ENCODE data around the gene REN. TPM values are rescaled to one million over a fixed set of nuclear protein-coding genes. Genes with fewer than 3 reads are reported as not detected.

Gene REN
- total and polyA plus RNA-seq, 2 donors (not counting 3 experiments of a cell fraction or from before 2014, with no cell fraction given): 0.11 TPM; not detected in 1

DNA sequence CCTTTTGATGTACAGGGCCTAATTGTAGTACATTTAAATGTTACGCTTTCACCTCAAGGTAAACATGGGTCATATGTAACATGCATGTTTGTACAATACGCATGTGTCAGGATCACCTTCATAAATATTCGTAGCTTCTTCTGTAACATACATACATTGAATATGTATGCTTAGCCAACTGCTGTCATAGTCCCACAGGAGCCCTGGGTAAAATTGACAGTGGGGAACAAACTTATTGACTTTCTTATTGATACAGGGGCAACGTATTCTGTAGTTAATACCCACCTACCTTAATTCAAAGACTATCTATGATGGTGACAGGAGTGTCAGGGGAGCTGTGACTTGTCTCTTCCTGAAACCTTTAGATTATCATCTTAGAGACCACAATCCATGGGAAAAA lies 3.7 kb upstream of the REN start:
- Histone ChIP-seq H4K20me1 (replicated peaks; ENCODE audit: control insufficient read depth, extremely low read depth, insufficient read depth, low read length) (no peaks in the 10 kb centered on the region), H3K27me3 (ENCODE audit: control insufficient read depth in 2 of 2, insufficient read depth in 2 of 2, low read length in 2 of 2) (no peaks in the 10 kb centered on the region), H3K36me3 (ENCODE audit: control insufficient read depth in 2 of 2, extremely low read depth in 1 of 2, insufficient read depth in 2 of 2, low read length in 2 of 2) (no peaks in the 10 kb centered on the region), H3K9me3 (replicated peaks; ENCODE audit: control insufficient read depth, insufficient read depth, low read length) (peaks cover 3% of the 10 kb centered on the region), H3K79me2 (ENCODE audit: control insufficient read depth, insufficient read depth, low read length) (no peaks in the 10 kb centered on the region), H3K9ac (replicated peaks; ENCODE audit: extremely low read depth, insufficient read depth, low read length) (no peak overlapping the region), H3K4me2 (ENCODE audit: insufficient read depth, low read length) (no peak overlapping the region), H3K9me1 (replicated peaks; ENCODE audit: control insufficient read depth, extremely low read depth, insufficient read depth, low read length) (no peaks in the 10 kb centered on the region), H3K4me1 (ENCODE audit: control insufficient read depth, extremely low read depth, insufficient read depth, low read length) (peaks cover 17% of the 10 kb centered on the region), H3K4me3 (replicated peaks in 1 of 3; ENCODE audit: insufficient read depth in 1 of 3, low read depth in 1 of 3, low read length in 3 of 3) (no peak overlapping the region), H3K27ac (ENCODE audit: insufficient read depth, low read depth, low read length) (no peak overlapping the region), H2AFZ (ENCODE audit: low read depth, low read length) (no peak overlapping the region)
- ChIA-PET POLR2A (no interaction called here), CTCF (interaction anchor here (0.5 to 26.7 kb wide), 5 partner anchors 10 to 229 kb away, joined by 3 to 770 read pairs (median 3); no protein-coding TSS in a partner anchor)
- dilution Hi-C loops (cut with MboI; ENCODE audit: extremely low pct_ligation_motif_present, low sequenced_read_pairs): loop anchor here (25.0 kb wide), 1 partner anchor 167 kb away; no protein-coding TSS in a partner anchor
- BruUV-seq (replicated peaks): no TSS peak
- intact Hi-C loops (cut with micrococcal nuclease): no loop called here
- no peak for TF ChIP-seq CTCF (IDR thresholded peaks at IDR 0.05; ENCODE audit: extremely low read depth in 1 of 2, insufficient read depth in 1 of 2, low read depth in 1 of 2, low read length in 2 of 2)
- TF ChIP-seq JUN (IDR thresholded peaks at IDR 0.05; ENCODE audit: borderline replicate concordance, insufficient read depth, insufficient read length, low read depth): no peak
- no peak for TF ChIP-seq MYC (IDR thresholded peaks at IDR 0.05; ENCODE audit: low read depth, low read length)
- TF ChIP-seq FOS (IDR thresholded peaks at IDR 0.05; ENCODE audit: borderline replicate concordance, insufficient read depth, low read length): no peak
- TF ChIP-seq EZH2 (IDR thresholded peaks at IDR 0.05; ENCODE audit: borderline replicate concordance, low read depth, low read length, severe bottlenecking): no peak
- FAIRE-seq: no peak
- DNase-seq (ENCODE audit: low read depth, low spot score): no peak

- ChIA-PET CTCF (interaction anchor here (0.8 to 26.7 kb wide), 7 partner anchors 9 to 231 kb away, joined by 3 to 770 read pairs (median 5); partner anchors contain the start of gene GOLT1A), POLR2A (no interaction called here)
- no peaks in the 10 kb centered on the region for H3K9me1 ChIP-seq (replicated peaks; ENCODE audit: control insufficient read depth, extremely low read depth, insufficient read depth, low read length)
- BruUV-seq (replicated peaks): no TSS peak
- H3K9ac ChIP-seq (replicated peaks; ENCODE audit: extremely low read depth, insufficient read depth, low read length): no peak overlapping the region
- no peak overlapping the region for H3K27ac ChIP-seq (ENCODE audit: insufficient read depth, low read depth, low read length)
- peak; percentile 21 for FAIRE-seq
- intact Hi-C loops (cut with micrococcal nuclease) (loop anchor here (1.0 kb wide), 1 partner anchor 32 kb away; no protein-coding TSS in a partner anchor), dilution Hi-C loops (cut with MboI; ENCODE audit: extremely low pct_ligation_motif_present, low sequenced_read_pairs) (loop anchor here (25.0 kb wide), 1 partner anchor 170 kb away; no protein-coding TSS in a partner anchor)
- H3K9me3 ChIP-seq (replicated peaks; ENCODE audit: control insufficient read depth, insufficient read depth, low read length): peaks cover 3% of the 10 kb centered on the region
- no peak for TF ChIP-seq MYC (IDR thresholded peaks at IDR 0.05; ENCODE audit: low read depth, low read length)
- TF ChIP-seq POLR2A (IDR thresholded peaks at IDR 0.05; ENCODE audit: low read depth, low read length): no peak
- no peak for TF ChIP-seq MAX (IDR thresholded peaks at IDR 0.05; ENCODE audit: insufficient read depth, insufficient read length)
- no peak for TF ChIP-seq JUN (IDR thresholded peaks at IDR 0.05; ENCODE audit: borderline replicate concordance, insufficient read depth, insufficient read length, low read depth)
- no peak for TF ChIP-seq EZH2 (IDR thresholded peaks at IDR 0.05; ENCODE audit: borderline replicate concordance, low read depth, low read length, severe bottlenecking)
- no peaks in the 10 kb centered on the region for H3K79me2 ChIP-seq (ENCODE audit: control insufficient read depth, insufficient read depth, low read length)
- no peak overlapping the region for H2AFZ ChIP-seq (ENCODE audit: low read depth, low read length)
- H4K20me1 ChIP-seq (replicated peaks; ENCODE audit: control insufficient read depth, extremely low read depth, insufficient read depth, low read length): no peaks in the 10 kb centered on the region
- DNase-seq (ENCODE audit: low read depth, low spot score): no peak
- H3K4me1 ChIP-seq (ENCODE audit: control insufficient read depth, extremely low read depth, insufficient read depth, low read length): peaks cover 18% of the 10 kb centered on the region
- H3K4me2 ChIP-seq (ENCODE audit: insufficient read depth, low read length): no peak overlapping the region
- no peaks in the 10 kb centered on the region for H3K36me3 ChIP-seq (ENCODE audit: control insufficient read depth in 2 of 2, extremely low read depth in 1 of 2, insufficient read depth in 2 of 2, low read length in 2 of 2)
- no peaks in the 10 kb centered on the region for H3K27me3 ChIP-seq (ENCODE audit: control insufficient read depth in 2 of 2, insufficient read depth in 2 of 2, low read length in 2 of 2)
- no peak overlapping the region for H3K4me3 ChIP-seq (replicated peaks in 1 of 3; ENCODE audit: insufficient read depth in 1 of 3, low read depth in 1 of 3, low read length in 3 of 3)
Observed at GRCh38 chr1:204167730-204168129, 1.6 kb upstream of the REN start.

Measured in endothelial cell of umbilical vein (primary cell).